HG03565 (cell line): ENCODE measurements around the gene CTSA.
A peak's percentile ranks its signal among the peaks of the same experiment; 100 is the strongest.

Experiments used
- ATAC-seq: cut with Tn5 transposase; IDR thresholded peaks from one replicate; pipeline ENCODE4 v1.9.1; 2021; ENCODE audit warnings: mild to moderate bottlenecking, moderate library complexity; ENCODE audit not compliant: unreplicated experiment

CTSA gene

DNA sequence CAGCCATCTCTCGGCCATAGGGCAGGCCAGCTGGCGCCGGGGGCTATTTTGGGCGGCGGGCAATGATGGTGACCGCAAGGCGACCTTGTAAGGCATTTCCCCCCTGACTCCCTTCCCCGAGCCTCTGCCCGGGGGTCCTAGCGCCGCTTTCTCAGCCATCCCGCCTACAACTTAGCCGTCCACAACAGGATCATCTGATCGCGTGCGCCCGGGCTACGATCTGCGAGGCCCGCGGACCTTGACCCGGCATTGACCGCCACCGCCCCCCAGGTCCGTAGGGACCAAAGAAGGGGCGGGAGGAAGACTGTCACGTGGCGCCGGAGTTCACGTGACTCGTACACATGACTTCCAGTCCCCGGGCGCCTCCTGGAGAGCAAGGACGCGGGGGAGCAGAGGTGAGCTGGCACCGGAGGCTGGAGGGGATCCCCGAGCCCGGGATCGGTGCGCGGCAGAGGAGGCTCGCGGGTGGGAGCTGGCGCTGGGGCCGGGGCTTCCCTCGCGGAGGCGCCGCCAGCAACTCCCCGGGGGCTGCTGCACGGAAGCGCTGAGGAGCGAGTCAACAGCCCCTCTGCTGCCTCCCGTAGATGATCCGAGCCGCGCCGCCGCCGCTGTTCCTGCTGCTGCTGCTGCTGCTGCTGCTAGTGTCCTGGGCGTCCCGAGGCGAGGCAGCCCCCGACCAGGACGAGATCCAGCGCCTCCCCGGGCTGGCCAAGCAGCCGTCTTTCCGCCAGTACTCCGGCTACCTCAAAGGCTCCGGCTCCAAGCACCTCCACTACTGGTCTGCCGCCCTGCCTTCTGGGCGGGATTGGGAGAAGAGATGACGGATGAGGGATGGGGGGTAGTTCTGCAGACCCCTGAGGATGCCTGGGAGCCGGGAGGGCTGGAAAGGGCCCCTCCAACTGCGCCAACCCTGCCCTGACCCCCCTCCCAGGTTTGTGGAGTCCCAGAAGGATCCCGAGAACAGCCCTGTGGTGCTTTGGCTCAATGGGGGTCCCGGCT lies at the start of gene CTSA, which contains the start of gene NEURL2:
Gene CTSA, plus strand, starts transcription at position 351 of the 999 bp plus-strand sequence. Its CDS starts 234 bp downstream, at position 585.
Gene NEURL2, minus strand, starts transcription at position 224 of the 999 bp plus-strand sequence. Its CDS starts 217 bp downstream, at position 7.
- ATAC-seq: peak; percentile 58

DNA sequence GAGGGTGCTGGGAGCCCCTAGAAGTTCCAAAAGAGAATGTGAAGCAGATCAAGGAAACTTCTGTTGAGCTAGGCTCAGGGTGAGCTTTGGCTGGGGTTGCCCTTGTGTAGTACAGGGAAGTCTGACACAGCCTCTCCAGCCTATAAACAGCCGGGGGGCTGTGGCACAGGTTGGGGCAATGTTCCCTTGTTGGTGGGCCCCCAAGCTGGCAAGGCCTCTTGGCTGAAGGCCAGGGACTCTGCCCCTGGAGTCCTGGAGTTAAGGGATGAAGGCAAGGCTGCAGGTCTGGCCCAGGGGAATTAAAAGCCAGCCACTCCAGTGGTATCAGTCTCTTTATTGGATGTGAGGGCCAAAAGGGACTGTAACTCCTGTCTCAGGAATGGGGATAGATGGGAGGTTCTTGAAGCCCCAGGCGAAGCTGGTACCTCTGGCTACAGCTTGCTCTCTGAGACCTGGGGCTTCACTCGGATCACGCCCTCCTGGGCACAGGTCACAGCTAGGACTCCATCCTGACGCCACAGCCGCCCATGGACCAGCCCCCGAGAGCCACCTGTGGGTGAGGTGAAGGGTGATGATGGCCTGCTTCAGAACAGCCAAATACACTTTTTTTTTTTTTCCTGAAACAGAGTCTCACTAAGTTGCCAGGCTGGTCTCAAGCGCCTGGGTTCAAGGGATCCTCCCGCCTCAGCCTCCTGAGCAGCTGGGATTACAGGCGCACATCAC lies 49.6 kb upstream of the CTSA start:
- ATAC-seq: no peak

DNA sequence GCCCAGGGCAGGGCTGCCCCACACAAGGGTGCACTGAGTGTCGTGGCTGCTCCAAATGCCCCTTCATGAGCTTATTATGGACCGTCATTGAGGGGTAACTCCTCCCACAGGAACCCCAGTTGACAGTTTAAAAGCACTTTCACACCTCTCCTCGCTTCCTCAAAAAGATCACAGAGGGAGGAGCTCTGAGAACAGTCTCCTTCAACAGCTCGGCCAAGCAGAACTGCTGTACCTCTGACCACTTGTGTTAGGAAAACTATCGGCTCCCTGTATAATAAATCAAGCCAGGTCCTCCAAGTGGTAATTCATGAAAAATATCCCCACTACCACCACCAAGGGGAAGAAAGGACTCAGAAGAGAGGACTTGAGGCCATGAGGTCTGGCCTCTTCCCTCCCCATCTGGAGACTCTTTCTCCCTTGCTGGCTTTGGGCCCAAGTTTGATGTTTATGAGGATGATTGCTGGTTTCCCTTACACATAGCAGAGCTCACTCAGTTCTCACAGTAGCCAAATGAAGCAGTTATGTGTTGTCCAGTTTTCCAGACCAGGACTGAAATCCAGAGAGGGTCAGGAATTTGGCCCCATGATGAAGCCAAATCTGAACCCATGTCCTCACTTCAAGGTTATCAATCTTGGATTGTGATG lies 48.8 kb upstream of the CTSA start:
- ATAC-seq: no peak

DNA sequence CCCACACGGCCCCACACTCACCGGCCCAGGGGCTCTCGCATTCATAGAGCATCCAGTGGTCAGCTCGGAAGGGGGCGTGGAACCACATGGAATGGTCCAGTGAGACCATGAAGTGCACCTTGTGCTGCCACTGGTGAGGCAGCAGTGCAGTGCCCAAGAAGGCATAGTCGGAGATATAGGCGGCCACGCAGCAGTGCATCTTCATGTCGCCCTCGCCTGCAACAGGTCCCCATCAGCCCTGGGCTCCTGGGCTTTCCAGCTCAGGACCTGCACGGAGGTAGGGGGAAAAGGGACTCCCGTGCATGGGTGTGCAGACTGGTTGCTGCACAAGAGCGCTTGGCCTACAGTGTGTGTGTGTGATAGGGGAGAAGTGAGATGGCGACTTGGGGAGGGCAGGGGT lies 47.6 kb upstream of the CTSA start:
- no peak for ATAC-seq

DNA sequence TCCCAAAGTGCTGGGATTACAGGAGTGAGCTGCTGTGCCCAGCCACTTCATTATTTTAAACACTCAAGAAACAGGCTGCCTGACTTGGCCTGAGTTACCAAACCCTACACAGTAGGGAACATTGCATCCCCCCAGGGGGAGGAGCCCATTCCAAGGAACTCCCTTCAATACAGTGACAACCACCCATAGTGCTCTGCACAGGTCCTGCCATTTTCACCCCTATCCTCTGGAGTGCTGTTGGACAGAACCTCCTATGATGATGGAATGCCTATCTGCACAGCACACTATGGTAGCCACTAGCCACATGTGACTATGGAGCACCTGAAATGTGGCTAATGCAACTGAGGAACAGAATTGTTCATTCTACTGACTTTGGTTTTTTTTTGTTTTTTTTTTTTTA lies 45.7 kb upstream of the CTSA start:
- no peak for ATAC-seq

DNA sequence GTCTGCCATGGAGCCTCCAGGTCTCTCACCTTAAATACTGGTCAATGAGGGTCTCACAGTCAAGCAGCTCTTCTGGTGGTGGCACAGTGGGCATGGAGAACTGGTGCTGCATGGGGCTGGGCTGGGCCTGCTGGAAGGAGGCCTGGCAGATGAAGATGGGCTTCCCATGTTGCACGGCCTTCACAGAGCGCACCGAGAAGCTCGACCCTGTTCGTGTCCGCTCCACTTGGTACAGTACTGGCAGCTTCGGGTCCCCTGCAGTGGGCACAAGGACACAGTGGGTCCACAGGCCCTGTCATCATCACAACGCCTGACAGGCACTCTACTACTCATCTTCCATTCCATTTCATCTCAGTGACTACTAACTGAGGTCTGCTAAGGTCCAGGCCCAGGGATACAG lies 42.7 kb upstream of the CTSA start:
- no peak for ATAC-seq

DNA sequence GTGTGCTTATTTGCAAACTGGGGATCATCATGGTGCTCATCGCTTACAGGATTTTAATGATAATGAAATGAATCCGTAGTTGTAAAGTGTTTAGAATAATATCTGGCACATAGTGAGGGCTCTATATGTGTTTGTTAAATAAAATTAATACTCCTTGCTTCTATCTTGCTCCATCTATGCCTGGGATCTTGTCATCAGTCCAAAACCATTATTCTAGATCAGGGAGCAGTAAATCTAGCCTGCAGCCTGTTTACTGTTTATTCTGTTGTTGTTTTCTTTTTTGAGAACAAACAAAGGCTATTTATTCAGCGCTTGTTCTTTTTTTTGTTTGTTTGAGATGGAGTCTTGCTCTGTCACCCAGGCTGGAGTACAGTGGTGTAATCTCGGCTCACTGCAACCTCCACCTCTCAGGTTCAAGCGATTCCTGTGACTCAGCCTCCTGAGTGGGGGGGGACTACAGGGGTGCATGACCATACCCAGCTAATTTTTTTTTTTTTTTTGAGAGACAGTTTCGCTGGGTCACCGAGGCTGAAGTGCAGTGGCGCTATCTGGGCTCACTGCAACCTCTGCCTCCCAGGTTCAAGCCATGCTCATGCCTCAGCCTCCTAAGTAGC lies 42.1 kb upstream of the CTSA start:
- ATAC-seq: no peak

DNA sequence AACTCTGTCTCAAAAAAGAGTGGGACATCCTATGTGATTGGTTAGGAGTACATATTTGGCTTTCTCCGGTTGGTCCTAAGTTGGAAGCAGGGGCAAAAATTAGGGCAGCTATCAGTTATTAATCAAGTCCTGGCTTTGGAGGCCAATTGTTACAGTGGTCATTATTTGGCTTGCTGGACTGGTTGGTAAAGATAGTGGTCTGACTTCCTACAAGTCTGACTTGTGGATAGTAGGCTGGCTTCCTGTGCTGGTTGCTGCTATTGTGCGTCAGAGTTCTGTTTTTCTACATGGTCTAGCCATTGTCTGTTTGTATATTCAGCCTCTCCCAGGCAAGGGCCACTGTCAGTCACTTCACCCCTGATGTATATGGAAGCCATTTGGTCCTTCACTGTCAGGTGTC lies 40.9 kb upstream of the CTSA start:
- no peak for ATAC-seq

DNA sequence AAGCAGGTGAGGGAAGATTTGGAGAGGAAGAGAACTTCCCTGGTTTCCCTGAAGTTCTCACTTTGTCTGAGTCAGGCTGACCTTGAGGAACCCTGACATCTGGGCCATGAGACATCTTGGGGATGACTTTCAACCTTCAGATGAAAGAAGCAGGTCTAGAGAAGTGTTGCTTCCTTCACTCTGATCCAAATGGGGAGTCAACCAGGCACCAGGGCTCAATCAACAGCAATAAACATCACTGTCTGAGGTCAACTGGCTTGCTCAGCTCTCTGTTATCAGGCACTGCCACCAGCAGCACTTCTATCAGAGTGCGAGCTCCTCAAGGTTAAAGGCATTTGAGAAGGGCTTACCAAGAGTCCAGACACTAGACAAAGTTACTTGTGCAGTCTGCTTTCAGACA lies 40.2 kb upstream of the CTSA start:
- no peak for ATAC-seq

DNA sequence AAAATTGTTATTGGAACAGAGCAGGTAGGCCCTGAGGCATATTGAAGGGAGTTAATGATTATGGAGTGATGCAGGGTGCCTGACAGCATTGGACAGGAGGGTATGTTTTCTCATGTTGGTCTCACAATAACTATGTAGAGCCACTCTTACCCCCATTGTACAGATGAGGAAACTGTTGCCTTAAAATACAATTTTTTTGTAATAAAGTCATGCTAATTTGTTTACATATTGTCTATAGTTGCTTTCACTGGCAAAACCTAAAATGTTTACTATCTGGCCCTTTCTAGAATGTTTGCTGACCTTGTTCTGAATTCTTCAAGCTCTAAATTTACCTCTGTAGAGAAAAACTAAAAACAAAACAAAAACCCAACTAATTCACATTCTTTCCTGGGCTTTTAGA lies 39.6 kb upstream of the CTSA start:
- no peak for ATAC-seq

DNA sequence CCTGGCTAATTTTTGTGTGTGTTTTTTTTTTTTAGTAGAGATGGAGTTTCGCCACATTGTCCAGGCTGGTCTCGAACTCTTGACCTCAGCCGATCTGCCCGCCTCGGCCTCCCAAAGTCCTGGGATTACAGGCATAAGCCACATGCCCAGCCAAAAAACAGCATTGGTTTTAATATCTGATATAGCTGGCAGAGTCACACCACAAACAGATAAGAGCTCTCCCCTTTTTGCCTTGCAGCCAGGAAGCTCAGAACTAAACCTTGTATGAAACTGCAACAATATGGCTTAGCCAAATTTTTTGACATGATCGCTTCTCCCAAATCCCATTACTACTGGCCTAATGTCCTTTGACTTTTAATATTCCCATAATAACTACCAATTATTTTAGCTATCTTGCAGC lies 38.8 kb upstream of the CTSA start:
- no peak for ATAC-seq

DNA sequence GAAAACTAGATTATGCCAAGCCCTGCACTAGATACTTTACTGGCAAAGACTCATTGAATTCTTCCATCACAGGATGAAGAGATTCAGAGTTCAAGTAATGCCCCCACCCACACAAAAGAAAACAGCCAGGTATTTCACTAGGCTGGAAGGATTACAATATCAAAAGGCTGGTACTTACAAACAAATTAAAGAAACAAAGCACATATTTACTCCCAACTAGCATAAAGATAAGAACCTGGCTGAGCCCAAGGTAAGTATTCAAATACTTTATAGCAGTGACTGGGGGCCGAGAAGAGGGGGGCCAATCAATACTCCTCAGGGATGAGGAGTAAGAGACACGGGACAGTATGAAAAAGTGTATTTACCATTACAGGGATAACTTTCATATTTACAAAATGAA lies 37.7 kb upstream of the CTSA start:
- no peak for ATAC-seq

DNA sequence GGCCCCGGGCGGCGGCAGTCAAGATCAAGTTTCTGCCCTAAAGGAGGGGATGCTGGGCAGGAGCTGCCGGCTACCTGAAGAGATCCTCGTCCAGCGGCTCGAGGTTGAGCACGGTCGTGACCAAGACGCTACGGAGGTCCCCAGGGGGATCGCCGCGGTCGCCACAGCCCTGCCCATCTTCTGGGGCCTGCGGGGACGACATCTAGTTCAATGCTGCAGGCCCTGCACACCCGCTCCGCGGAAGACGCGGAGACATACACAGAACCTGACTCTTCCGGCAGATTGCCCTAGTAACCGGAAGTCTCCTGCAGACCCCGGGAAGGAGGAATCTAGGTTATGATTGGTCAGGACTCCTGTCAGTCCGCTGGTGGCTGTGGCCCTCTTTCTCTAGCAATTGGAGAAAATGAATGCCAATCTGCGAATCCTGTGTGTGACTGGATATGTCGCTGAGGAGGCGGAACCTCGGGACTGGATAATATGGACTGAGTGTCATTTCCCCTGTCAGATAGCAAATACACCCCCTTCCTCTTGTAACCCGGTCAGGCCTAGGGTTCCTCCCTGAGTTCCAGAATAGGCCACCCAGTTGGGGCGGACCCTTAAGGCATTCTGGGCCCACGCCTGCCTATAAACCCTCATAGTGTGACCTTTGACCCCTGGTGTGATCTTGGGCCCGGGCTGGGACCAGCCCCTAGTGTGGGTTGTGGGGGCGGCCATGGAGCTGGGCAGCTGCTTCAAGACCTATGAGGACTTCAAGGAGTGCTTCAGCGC lies 33.8 kb upstream of the CTSA start, which contains the start of the genes ACOT8 and ZSWIM3:
Gene ACOT8, minus strand, starts transcription at position 279 of the 768 bp plus-strand sequence. Its CDS starts 77 bp downstream, at position 202.
Gene ZSWIM3, plus strand, starts transcription at position 501 of the 768 bp plus-strand sequence. Its CDS starts 212 bp downstream, at position 713.
- peak; percentile 94 for ATAC-seq

DNA sequence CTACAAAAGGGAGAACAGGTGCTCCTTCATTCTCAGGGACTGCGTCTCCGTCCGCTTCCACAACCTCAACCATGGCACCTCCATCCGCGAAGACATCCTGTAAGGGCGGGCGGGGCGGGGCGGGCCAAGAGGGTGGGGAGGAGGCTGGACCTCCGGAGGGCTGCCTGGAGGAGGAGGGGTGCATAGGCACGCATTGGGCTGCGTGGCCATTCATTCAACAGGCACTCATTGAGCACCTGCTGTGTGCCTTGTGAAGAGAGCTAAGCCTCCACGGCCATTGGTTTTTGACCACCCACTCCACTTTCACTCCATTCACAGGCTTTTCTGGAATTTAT lies 33.3 kb upstream of the CTSA start:
- ATAC-seq: peak; percentile 17

DNA sequence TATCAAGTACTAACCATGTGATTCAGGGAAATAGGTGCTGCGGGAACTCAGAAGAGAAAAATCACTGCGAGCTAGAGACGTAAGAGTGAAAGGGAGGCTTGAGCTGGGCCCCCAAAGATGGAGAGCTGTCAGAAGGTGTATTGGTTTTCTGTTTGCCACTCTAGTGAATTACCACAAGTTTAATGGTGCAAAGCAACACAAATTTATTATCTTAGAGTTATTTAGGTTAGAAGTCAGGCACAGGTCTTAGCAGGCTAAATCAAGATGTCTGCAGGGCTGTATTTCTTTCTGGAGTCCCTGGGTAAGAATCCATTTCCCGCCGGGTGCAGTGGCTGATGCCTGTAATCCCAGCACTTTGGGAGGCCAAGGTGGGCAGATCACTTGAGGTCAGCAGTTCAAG lies 31.2 kb upstream of the CTSA start:
- no peak for ATAC-seq

DNA sequence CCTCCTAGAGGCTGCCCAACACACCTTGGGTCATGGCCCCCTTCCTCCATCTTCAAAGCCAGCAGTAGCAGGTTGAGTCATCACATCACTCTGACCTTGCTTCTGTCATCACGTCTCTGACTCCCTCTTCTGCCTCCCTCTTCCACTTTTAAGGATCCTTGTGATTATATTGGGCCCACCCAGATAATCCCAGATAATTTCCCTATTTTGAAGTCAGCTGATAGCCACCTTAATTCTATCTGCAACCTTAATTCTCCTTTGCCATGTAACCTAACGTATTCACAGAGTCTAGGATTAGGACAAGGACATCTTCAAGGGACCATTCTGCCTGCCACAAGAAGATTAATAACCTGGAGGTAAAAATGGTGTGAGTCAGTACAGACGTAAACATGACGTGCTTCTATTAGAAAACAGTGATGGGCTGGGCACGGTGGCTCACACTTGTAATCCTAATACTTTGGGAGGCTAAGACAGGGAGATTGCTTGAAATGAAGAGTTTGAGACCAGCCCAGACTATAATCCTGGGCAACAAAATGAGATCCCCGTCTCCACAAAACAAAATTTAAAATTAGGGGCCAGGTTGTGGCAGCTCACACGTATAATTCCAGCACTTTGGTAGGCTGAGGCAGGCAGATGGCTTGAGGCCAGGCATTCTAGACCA lies 30.4 kb upstream of the CTSA start:
- ATAC-seq: no peak

DNA sequence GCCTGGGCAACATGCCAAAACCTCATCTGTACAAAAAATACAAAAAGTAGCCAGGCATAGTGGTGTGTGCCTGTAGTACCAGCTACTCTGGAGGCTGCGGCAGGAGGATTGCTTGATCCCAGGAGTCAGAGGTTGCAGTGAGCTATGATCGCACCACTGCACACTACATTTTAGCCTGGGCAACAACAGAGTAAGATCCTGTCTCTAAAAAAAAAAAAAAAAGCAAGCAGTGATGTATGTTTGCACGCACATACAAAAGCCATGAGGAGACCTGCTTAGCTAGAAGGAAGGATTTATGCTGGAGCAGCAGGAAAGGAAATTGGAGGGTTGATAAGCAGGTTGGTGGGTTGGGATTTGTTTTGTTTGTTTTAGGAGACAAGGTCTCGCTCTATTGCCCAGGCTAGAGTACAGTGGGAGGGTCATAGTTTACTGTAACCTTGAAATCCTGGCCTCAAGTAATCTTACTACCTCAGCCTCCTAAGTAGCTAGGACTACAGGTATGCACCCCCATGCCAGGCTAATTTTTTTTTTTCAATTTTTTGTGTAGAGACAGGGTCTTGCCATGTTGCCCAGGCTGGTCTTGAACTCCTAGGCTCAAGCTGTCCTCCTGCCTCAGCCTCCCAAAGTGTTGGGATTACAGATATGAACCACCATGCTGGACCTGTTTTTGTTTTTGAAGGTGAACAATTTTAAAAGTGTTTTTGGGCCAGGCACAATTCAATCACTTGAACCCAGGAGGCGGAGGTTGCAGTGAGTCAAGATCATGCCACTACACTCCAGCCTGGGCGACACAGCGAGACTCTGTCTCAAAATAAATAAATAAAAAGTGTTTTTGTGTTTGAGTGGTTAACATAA lies 29.7 kb upstream of the CTSA start:
- ATAC-seq: no peak
